K562 (cell line): Measurements from ENCODE around the gene DND1. TPM values are rescaled to one million over a fixed set of nuclear protein-coding genes. Genes with fewer than 3 reads are reported as not detected.

Experiments
- ATF7 ChIP-seq: fragments of 450-650 bp; IDR thresholded peaks from 2 replicates; pipeline ENCODE4 v1.7.1; 2014; ENCODE audit warnings: mild to moderate bottlenecking, moderate library complexity
- CHD4 ChIP-seq: fragments of 200-600 bp; sonication (generic); IDR thresholded peaks from 3 replicates; pipeline ENCODE4 v1.6.1; 2012; ENCODE audit warnings: low read depth, mild to moderate bottlenecking, mixed read lengths, low read length, inconsistent platforms; ENCODE audit not compliant: insufficient read depth, insufficient replicate concordance, poor library complexity, severe bottlenecking
- CREM ChIP-seq: IDR thresholded peaks from 2 replicates; pipeline ENCODE4 v1.6.1; 2014; ENCODE audit warnings: antibody characterized with exemption, low read depth
- FOXP1 ChIP-seq: sonication (generic); formaldehyde crosslinking; IDR thresholded peaks from 2 replicates; pipeline ENCODE4 v1.8.0; 2022; ENCODE audit warnings: mild to moderate bottlenecking, missing genetic modification reagents
- GABPA ChIP-seq: fragments of 200-800 bp; sonication (Bioruptor generic); conservative IDR thresholded peaks from 2 replicates; pipeline ENCODE4 v1.6.1; 2016; ENCODE audit warnings: low read depth, missing genetic modification characterization, missing compliant biosample characterization
- MEIS2 ChIP-seq: fragments of 450-650 bp; IDR thresholded peaks from 2 replicates; pipeline ENCODE4 v1.6.1; 2014; ENCODE audit warnings: mild to moderate bottlenecking; ENCODE audit not compliant: partially characterized antibody
- NFYB ChIP-seq: IDR thresholded peaks from 2 replicates; pipeline ENCODE4 v1.6.1; 2011; ENCODE audit warnings: mild to moderate bottlenecking, moderate library complexity; ENCODE audit not compliant: insufficient read length; ENCODE audit errors: extremely low read depth
- TCF7L2 ChIP-seq: fragments of 150-350 bp; IDR thresholded peaks from 2 replicates; pipeline ENCODE4 v1.6.1; 2016; ENCODE audit warnings: low read depth, mild to moderate bottlenecking, low read length, moderate library complexity
- polyA plus RNA-seq, 8 experiments: library from polyadenylated mRNA; depleted of rRNA in 4 of 8; stranded (reverse) in 5 of 8; unstranded in 3 of 8; fragments of >200 nt; fragmentation: Nextera tagmentation in 2 of 8; fragmentation: Illumina TruSeq in 1 of 8; extraction: Ambion mirVana in 2 of 8; extraction: Trizol in 1 of 8; gene quantifications; 2 replicates each; pipeline versions ENCODE4 v1.2.1 to v1.2.3, GENCODE V29; 2011 to 2014; ENCODE audit warnings: inconsistent platforms in 1 of 8, missing spikeins in 1 of 8
- total RNA-seq, 7 experiments: library from RNA; depleted of rRNA in 6 of 7; stranded (reverse); fragments of >200 nt in 6 of 7; fragmentation: Illumina TruSeq in 2 of 7; extraction: Trizol in 2 of 7; gene quantifications; 2 replicates each; pipeline versions ENCODE4 v1.2.1 to v1.2.3, GENCODE V29; 2011 to 2021; ENCODE audit warnings: low replicate concordance in 1 of 7
- TF ChIP-seq, protein P1 (sequence below): sonication (generic); formaldehyde crosslinking; IDR thresholded peaks from 2 replicates; pipeline ENCODE4 v1.8.0; 2022; ENCODE audit warnings: mild to moderate bottlenecking, missing genetic modification reagents
- TF ChIP-seq, protein P2 (sequence below): sonication (generic); formaldehyde crosslinking; IDR thresholded peaks from 2 replicates; pipeline ENCODE4 v1.8.0; 2023; ENCODE audit warnings: missing genetic modification reagents, mild to moderate bottlenecking, borderline replicate concordance
- TF ChIP-seq, protein P3 (sequence below): fragments of 450-650 bp; IDR thresholded peaks from 2 replicates; pipeline ENCODE4 v1.6.1; 2016
- TF ChIP-seq, protein P4 (sequence below): fragments of 250-450 bp; sonication (Bioruptor Pico); IDR thresholded peaks from 2 replicates; pipeline ENCODE4 v1.4.0; 2020; ENCODE audit warnings: mild to moderate bottlenecking

DND1 gene
- total and polyA plus RNA-seq, 9 of the 15 experiments (the other 6 are each of a cell fraction or from before 2014, with no cell fraction given) = 0.37 to 2.0 (median 0.90) TPM; not detected in 3

DNA sequence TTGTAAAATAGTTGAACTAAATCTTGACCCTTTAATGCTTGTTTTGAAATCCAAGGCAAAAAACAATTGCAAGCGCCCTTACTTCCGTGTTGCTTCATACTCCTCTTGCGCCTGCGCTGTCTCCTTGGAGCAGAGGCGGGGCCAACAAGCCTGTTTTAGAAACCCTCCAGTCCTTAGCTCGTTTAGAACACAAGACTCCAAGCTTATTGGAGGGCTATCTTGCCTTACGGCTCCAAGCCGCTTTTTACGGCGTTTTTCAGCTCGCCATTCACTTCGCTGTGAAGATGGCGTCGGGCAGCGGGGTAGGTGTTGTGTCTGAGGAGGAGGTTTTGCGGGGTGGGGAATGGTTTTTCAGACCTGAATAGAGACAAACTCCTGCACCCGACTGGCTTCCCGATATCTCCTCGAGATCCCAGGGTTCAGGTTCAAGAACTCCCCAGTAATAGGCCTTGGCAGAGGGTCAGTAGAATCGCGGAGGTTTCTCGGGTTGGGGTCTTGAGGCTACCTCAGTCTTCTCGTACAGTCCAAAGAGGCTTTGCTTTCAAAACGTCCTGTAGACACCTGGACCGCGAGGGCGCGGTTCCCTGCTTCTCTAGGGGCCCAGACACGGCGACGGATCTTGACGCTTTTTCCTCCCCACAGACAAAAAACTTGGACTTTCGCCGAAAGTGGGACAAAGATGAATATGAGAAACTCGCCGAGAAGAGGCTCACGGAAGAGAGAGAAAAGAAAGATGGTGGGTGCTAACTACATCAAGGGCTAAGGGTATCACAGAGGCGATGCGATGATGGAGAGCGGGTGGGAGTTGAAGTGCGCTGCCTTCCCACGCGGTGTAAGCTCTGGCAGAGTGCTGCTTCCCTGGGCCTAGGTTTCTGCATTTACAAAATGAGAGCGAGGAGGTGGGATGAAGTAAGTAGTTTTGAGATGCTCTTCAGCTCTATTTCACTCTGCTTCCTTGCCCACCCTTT is 27.1 kb upstream of the DND1 start, which contains the start of gene ZMAT2 (continued):
- 0 out of 2 replicates have a peak, but pooled peaks have one; percentile 54 for TF ChIP-seq FOXP1 (CRISPR knock-in tag)
- no peak for TF ChIP-seq CHD4
- peak; percentile 75 for TF ChIP-seq CREM
- peak; percentile 68 for TF ChIP-seq ATF7
- TF ChIP-seq TCF7L2 = no peak
- TF ChIP-seq NFYB = peak; percentile 65
- TF ChIP-seq, protein P1, sequence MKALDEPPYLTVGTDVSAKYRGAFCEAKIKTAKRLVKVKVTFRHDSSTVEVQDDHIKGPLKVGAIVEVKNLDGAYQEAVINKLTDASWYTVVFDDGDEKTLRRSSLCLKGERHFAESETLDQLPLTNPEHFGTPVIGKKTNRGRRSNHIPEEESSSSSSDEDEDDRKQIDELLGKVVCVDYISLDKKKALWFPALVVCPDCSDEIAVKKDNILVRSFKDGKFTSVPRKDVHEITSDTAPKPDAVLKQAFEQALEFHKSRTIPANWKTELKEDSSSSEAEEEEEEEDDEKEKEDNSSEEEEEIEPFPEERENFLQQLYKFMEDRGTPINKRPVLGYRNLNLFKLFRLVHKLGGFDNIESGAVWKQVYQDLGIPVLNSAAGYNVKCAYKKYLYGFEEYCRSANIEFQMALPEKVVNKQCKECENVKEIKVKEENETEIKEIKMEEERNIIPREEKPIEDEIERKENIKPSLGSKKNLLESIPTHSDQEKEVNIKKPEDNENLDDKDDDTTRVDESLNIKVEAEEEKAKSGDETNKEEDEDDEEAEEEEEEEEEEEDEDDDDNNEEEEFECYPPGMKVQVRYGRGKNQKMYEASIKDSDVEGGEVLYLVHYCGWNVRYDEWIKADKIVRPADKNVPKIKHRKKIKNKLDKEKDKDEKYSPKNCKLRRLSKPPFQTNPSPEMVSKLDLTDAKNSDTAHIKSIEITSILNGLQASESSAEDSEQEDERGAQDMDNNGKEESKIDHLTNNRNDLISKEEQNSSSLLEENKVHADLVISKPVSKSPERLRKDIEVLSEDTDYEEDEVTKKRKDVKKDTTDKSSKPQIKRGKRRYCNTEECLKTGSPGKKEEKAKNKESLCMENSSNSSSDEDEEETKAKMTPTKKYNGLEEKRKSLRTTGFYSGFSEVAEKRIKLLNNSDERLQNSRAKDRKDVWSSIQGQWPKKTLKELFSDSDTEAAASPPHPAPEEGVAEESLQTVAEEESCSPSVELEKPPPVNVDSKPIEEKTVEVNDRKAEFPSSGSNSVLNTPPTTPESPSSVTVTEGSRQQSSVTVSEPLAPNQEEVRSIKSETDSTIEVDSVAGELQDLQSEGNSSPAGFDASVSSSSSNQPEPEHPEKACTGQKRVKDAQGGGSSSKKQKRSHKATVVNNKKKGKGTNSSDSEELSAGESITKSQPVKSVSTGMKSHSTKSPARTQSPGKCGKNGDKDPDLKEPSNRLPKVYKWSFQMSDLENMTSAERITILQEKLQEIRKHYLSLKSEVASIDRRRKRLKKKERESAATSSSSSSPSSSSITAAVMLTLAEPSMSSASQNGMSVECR = peak; percentile 63; the same call in 1 of the 2 replicates
- TF ChIP-seq, protein P2, sequence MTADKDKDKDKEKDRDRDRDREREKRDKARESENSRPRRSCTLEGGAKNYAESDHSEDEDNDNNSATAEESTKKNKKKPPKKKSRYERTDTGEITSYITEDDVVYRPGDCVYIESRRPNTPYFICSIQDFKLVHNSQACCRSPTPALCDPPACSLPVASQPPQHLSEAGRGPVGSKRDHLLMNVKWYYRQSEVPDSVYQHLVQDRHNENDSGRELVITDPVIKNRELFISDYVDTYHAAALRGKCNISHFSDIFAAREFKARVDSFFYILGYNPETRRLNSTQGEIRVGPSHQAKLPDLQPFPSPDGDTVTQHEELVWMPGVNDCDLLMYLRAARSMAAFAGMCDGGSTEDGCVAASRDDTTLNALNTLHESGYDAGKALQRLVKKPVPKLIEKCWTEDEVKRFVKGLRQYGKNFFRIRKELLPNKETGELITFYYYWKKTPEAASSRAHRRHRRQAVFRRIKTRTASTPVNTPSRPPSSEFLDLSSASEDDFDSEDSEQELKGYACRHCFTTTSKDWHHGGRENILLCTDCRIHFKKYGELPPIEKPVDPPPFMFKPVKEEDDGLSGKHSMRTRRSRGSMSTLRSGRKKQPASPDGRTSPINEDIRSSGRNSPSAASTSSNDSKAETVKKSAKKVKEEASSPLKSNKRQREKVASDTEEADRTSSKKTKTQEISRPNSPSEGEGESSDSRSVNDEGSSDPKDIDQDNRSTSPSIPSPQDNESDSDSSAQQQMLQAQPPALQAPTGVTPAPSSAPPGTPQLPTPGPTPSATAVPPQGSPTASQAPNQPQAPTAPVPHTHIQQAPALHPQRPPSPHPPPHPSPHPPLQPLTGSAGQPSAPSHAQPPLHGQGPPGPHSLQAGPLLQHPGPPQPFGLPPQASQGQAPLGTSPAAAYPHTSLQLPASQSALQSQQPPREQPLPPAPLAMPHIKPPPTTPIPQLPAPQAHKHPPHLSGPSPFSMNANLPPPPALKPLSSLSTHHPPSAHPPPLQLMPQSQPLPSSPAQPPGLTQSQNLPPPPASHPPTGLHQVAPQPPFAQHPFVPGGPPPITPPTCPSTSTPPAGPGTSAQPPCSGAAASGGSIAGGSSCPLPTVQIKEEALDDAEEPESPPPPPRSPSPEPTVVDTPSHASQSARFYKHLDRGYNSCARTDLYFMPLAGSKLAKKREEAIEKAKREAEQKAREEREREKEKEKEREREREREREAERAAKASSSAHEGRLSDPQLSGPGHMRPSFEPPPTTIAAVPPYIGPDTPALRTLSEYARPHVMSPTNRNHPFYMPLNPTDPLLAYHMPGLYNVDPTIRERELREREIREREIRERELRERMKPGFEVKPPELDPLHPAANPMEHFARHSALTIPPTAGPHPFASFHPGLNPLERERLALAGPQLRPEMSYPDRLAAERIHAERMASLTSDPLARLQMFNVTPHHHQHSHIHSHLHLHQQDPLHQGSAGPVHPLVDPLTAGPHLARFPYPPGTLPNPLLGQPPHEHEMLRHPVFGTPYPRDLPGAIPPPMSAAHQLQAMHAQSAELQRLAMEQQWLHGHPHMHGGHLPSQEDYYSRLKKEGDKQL (CRISPR knock-in tag) = no peak
- TF ChIP-seq, protein P3, sequence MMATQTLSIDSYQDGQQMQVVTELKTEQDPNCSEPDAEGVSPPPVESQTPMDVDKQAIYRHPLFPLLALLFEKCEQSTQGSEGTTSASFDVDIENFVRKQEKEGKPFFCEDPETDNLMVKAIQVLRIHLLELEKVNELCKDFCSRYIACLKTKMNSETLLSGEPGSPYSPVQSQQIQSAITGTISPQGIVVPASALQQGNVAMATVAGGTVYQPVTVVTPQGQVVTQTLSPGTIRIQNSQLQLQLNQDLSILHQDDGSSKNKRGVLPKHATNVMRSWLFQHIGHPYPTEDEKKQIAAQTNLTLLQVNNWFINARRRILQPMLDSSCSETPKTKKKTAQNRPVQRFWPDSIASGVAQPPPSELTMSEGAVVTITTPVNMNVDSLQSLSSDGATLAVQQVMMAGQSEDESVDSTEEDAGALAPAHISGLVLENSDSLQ = no peak
- TF ChIP-seq MEIS2 = peak; percentile 54
- TF ChIP-seq, protein P4, sequence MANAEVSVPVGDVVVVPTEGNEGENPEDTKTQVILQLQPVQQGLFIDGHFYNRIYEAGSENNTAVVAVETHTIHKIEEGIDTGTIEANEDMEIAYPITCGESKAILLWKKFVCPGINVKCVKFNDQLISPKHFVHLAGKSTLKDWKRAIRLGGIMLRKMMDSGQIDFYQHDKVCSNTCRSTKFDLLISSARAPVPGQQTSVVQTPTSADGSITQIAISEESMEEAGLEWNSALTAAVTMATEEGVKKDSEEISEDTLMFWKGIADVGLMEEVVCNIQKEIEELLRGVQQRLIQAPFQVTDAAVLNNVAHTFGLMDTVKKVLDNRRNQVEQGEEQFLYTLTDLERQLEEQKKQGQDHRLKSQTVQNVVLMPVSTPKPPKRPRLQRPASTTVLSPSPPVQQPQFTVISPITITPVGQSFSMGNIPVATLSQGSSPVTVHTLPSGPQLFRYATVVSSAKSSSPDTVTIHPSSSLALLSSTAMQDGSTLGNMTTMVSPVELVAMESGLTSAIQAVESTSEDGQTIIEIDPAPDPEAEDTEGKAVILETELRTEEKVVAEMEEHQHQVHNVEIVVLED (CRISPR knock-in tag) = no peak
- TF ChIP-seq GABPA = peak; percentile 43; the same call in 1 of the 2 replicates
